ENCODE data around the gene PREX1. TPM values are rescaled to one million over a fixed set of nuclear protein-coding genes. Genes with fewer than 3 reads are reported as not detected.

Gene PREX1
- total RNA-seq, 1 experiment from 2014 or later = 3.3 TPM

DNA sequence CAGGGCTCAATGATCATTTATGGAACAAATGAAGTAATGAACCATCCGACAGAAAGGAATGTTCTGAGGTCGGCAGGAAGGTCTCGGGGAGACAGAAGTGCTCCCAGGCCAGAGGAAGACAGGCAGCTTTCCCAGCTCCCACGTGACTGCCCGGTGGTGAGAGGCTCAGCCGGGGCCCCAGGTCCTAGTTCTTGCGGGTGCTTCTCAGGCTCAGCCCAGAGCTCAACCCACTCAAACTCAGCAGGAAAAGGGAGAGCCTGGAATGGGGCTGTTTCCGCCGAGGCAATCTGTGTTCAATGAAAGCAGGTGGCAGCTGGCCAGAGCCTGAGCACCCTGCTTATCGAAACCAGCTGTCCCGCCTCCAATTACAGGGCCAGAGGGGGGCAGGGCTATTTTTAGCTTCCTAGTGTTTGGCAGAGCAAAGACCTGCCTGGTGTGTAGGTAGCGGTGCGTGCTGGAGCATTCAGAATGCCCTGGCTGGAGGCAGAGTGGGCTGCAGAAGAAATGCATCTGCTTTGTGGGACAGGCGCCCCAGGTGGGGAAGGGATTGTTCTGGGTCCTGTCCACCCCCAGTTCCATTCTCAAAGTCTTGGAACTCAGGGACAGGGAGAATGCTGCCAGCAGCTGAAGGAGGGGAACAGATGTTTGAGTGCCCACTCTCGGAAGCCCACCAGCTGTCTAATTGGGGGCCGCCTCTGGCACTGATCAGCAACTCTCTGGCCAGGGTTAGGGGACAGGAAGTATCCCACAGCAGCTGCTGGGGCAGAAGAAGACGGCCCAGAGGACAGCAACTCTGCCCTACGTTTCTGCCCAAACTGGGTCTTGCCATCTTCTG is 145.1 kb downstream of the PREX1 start:
- H2AFZ ChIP-seq = peak overlapping the region; percentile 55
- H3K27me3 ChIP-seq (ENCODE audit: insufficient read depth, low read depth) = no peaks in the 10 kb centered on the region
- H3K4me3 ChIP-seq = peak overlapping the region; percentile 16; the same call in 1 of the 2 replicates
- ChIA-PET POLR2A (ENCODE audit: unreplicated experiment) (interaction anchor here (0.5 kb wide), 1 partner anchor 1291 kb away, joined by 3 read pairs; no protein-coding TSS in a partner anchor), CTCF (interaction anchor here (1.2 kb wide), 1 partner anchor 25 kb away, joined by 4 read pairs; no protein-coding TSS in a partner anchor)
- peak overlapping the region; percentile 69 for H3K4me2 ChIP-seq
- no peaks in the 10 kb centered on the region for H4K20me1 ChIP-seq (ENCODE audit: insufficient read depth)
- H3K36me3 ChIP-seq (ENCODE audit: low read depth) = no peaks in the 10 kb centered on the region
- H3F3A ChIP-seq (ENCODE audit: insufficient read depth, low read depth) = peaks cover 12% of the 10 kb centered on the region; the same call in 1 of the 2 replicates
- no peak overlapping the region for H3K27ac ChIP-seq
- H3K9me2 ChIP-seq (ENCODE audit: insufficient read depth) = no peaks in the 10 kb centered on the region
- intact Hi-C loops (cut with micrococcal nuclease; ENCODE audit: unreplicated experiment) = loop anchor here (5.0 kb wide), 1 partner anchor 150 kb away; no protein-coding TSS in a partner anchor
- TF ChIP-seq, protein P1, sequence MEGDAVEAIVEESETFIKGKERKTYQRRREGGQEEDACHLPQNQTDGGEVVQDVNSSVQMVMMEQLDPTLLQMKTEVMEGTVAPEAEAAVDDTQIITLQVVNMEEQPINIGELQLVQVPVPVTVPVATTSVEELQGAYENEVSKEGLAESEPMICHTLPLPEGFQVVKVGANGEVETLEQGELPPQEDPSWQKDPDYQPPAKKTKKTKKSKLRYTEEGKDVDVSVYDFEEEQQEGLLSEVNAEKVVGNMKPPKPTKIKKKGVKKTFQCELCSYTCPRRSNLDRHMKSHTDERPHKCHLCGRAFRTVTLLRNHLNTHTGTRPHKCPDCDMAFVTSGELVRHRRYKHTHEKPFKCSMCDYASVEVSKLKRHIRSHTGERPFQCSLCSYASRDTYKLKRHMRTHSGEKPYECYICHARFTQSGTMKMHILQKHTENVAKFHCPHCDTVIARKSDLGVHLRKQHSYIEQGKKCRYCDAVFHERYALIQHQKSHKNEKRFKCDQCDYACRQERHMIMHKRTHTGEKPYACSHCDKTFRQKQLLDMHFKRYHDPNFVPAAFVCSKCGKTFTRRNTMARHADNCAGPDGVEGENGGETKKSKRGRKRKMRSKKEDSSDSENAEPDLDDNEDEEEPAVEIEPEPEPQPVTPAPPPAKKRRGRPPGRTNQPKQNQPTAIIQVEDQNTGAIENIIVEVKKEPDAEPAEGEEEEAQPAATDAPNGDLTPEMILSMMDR (conservative IDR thresholded peaks at IDR 0.05) = no peak
- TF ChIP-seq EZH2 (IDR thresholded peaks at IDR 0.05; ENCODE audit: low read depth) = no peak
- peaks cover 46% of the 10 kb centered on the region for H3K4me1 ChIP-seq (replicated peaks; ENCODE audit: insufficient read depth)
- DNase-seq = peak; percentile 72 to 75
- no peaks in the 10 kb centered on the region for H3K79me2 ChIP-seq (ENCODE audit: low read depth)
- no peaks in the 10 kb centered on the region for H3K9me3 ChIP-seq (ENCODE audit: insufficient read depth, low read depth)
- BruUV-seq (replicated peaks) = no TSS peak

DNA sequence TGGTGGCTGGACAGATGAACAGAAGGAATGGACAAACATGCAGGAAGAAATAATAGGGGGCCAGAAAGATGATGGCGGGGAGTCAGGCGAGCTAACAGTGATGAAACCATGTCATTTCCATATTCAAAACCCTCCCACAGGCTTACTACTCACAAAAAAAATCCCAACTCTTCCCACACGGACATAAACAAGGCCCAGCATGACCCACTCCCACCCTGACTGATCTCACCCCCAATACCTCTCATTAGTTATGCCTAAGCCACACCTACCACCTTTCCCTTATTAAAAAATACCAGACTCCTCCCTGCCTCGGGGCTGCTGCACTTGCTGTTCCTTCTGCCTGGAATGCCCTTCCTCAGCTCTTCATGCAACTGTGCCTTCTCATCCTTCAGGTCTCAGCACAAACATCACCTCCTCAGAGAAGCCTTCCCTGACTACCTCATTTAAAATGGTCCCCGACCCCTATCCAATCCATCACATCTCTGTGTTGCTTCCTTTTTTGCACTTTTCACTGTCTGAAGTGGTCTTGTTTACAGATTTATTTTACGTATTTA is 145.8 kb downstream of the PREX1 start:
- H3K27me3 ChIP-seq (ENCODE audit: insufficient read depth, low read depth) = no peaks in the 10 kb centered on the region
- H3F3A ChIP-seq (ENCODE audit: insufficient read depth, low read depth) = peaks cover 11% of the 10 kb centered on the region; the same call in 1 of the 2 replicates
- H2AFZ ChIP-seq = no peak overlapping the region
- no peaks in the 10 kb centered on the region for H3K79me2 ChIP-seq (ENCODE audit: low read depth)
- no peak for DNase-seq
- no peak for TF ChIP-seq EZH2 (IDR thresholded peaks at IDR 0.05; ENCODE audit: low read depth)
- TF ChIP-seq, protein P1 (conservative IDR thresholded peaks at IDR 0.05) = no peak
- no TSS peak for BruUV-seq (replicated peaks)
- H3K9me3 ChIP-seq (ENCODE audit: insufficient read depth, low read depth) = no peaks in the 10 kb centered on the region
- H3K9me2 ChIP-seq (ENCODE audit: insufficient read depth) = no peaks in the 10 kb centered on the region
- no peaks in the 10 kb centered on the region for H3K36me3 ChIP-seq (ENCODE audit: low read depth)
- H3K27ac ChIP-seq = no peak overlapping the region
- intact Hi-C loops (cut with micrococcal nuclease; ENCODE audit: unreplicated experiment) = loop anchor here (5.0 kb wide), 1 partner anchor 150 kb away; no protein-coding TSS in a partner anchor
- no peak overlapping the region for H3K4me3 ChIP-seq
- peak overlapping the region; percentile 69 for H3K4me2 ChIP-seq
- CTCF ChIA-PET = interaction anchor here (1.2 kb wide), 1 partner anchor 24 kb away, joined by 4 read pairs; no protein-coding TSS in a partner anchor
- POLR2A ChIA-PET (ENCODE audit: unreplicated experiment) = interaction anchor here (0.7 kb wide), 1 partner anchor 150 kb away, joined by 4 read pairs; no protein-coding TSS in a partner anchor
- no peaks in the 10 kb centered on the region for H4K20me1 ChIP-seq (ENCODE audit: insufficient read depth)
- H3K4me1 ChIP-seq (replicated peaks; ENCODE audit: insufficient read depth) = peaks cover 44% of the 10 kb centered on the region

DNA sequence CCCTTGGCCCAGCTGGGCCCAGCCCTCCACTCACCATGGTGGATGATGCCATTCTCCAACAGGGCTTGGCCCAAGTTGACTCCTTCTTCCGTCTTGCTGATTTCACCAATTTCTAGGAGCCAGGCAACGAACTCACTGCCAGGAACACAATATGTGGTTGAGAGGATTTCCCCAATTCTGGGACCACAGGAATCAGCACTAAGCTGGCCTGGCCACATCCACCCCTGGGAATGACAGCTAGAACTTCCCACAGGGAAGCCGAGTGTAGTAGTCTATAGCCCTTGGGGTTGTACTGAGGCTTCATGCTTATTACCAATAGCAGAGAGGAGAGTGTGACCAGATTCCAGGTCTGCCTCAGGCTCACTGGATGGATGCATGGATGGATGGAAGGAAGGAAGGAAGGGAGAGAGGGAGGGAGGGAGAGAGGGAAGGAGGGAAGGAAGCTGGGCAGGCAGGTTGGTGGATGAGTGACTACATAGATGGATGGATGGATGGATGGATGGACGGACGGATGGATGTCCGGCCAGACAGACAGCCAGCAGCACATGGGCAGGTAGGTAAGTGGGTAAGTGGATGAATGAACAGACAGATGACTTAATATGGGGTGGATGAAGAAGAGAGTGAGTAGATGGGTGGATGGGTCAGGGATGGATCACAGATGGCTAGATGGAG is 146.5 kb downstream of the PREX1 start:
- Histone ChIP-seq H3K79me2 (ENCODE audit: low read depth) (no peaks in the 10 kb centered on the region), H3K4me3 (no peak overlapping the region), H3K27ac (no peak overlapping the region), H3F3A (ENCODE audit: insufficient read depth, low read depth) (peaks cover 5% of the 10 kb centered on the region; the same call in 1 of the 2 replicates), H3K4me1 (replicated peaks; ENCODE audit: insufficient read depth) (peaks cover 38% of the 10 kb centered on the region), H3K9me3 (ENCODE audit: insufficient read depth, low read depth) (no peaks in the 10 kb centered on the region), H3K36me3 (ENCODE audit: low read depth) (no peaks in the 10 kb centered on the region), H3K27me3 (ENCODE audit: insufficient read depth, low read depth) (no peaks in the 10 kb centered on the region), H2AFZ (no peak overlapping the region), H3K9me2 (ENCODE audit: insufficient read depth) (no peaks in the 10 kb centered on the region), H3K4me2 (no peak overlapping the region), H4K20me1 (ENCODE audit: insufficient read depth) (no peaks in the 10 kb centered on the region)
- intact Hi-C loops (cut with micrococcal nuclease; ENCODE audit: unreplicated experiment) = loop anchor here (5.0 kb wide), 1 partner anchor 151 kb away; no protein-coding TSS in a partner anchor
- BruUV-seq (replicated peaks) = no TSS peak
- POLR2A ChIA-PET (ENCODE audit: unreplicated experiment) = interaction anchor here (0.7 kb wide), 1 partner anchor 151 kb away, joined by 4 read pairs; no protein-coding TSS in a partner anchor
- TF ChIP-seq, protein P1 (conservative IDR thresholded peaks at IDR 0.05) = no peak
- TF ChIP-seq EZH2 (IDR thresholded peaks at IDR 0.05; ENCODE audit: low read depth) = no peak
- CTCF ChIA-PET = no interaction called here
- DNase-seq = no peak

Measured in PC-9 (cell line).